Measurements from ENCODE around the gene PAQR5. TPM values are rescaled to one million over a fixed set of nuclear protein-coding genes. Genes with fewer than 3 reads are reported as not detected.

Gene PAQR5
- total RNA-seq, 1 experiment from 2014 or later: 2.3 TPM

- DNase-seq (ENCODE audit: low read depth, low spot score): no peak
- in situ Hi-C loops (cut with HindIII; ENCODE audit: low pct_unique_long_range_greater_than_20kb, low sequenced_read_pairs): no loop called here
These were observed 7.3 kb downstream of the PAQR5 start for GRCh38 chr15:69305933-69306568.

DNA sequence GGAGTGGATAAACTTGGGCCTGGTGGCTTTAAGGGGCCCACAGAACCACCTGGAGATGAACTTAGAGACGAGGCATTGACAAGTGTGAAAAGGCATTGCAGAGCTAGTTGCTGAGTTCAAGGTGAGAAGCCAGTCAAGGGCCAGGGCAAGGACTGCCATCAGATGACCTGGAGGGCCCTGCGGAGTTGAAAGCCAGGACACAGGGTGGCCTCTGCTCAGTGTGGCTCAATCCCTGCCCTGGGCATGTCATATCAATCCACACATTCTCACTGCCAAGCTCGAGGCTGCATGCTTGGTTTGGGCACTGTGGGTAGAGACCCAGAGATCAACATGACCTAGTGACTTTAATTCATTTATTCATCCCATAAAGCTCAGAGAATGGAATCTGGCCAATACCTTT is 9.2 kb downstream of the PAQR5 start:
- DNase-seq (ENCODE audit: low read depth, low spot score): no peak
- in situ Hi-C loops (cut with HindIII; ENCODE audit: low pct_unique_long_range_greater_than_20kb, low sequenced_read_pairs): no loop called here

DNA sequence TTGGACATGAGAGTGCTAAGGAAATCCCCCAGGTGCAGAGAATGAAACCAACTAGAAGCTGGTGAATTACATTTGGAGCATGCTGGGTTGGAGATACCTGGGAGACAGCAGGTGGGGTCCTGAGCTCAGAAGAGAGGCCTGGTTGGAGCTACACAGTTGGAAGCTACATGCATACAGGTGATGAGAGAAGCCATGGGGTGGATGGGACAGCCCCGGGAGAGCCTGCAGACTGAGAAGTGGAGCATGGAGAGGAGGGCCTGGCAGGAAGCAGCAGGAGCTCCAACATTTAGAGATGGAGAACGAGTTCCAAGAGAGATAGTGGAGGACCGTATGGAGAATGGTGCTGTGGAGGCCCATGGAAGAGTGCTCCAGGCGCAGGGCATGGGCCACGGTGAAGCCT is 10.2 kb downstream of the PAQR5 start:
- in situ Hi-C loops (cut with HindIII; ENCODE audit: low pct_unique_long_range_greater_than_20kb, low sequenced_read_pairs): no loop called here
- no peak for DNase-seq (ENCODE audit: low read depth, low spot score)

DNA sequence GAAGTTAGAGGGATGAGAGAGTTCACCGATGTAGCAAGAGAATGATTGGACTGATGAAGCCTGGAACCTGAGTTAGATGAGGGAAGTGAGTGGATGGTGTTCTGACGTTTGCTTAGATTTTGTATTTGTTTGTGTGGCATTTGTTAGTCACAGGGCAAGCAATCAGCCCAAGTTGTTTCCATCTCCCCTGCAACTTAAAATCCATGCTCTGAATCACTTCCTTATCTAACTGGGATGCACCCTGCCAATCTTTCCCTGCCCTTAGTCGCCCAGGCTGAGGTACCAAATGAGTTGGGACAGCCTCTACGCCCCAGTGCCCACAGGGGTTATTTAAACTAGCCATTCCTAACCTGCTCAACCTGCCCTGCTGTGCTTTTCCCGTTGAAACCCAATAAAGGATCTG is 12.6 kb downstream of the PAQR5 start:
- DNase-seq (ENCODE audit: low read depth, low spot score): no peak
- in situ Hi-C loops (cut with HindIII; ENCODE audit: low pct_unique_long_range_greater_than_20kb, low sequenced_read_pairs): no loop called here

DNA sequence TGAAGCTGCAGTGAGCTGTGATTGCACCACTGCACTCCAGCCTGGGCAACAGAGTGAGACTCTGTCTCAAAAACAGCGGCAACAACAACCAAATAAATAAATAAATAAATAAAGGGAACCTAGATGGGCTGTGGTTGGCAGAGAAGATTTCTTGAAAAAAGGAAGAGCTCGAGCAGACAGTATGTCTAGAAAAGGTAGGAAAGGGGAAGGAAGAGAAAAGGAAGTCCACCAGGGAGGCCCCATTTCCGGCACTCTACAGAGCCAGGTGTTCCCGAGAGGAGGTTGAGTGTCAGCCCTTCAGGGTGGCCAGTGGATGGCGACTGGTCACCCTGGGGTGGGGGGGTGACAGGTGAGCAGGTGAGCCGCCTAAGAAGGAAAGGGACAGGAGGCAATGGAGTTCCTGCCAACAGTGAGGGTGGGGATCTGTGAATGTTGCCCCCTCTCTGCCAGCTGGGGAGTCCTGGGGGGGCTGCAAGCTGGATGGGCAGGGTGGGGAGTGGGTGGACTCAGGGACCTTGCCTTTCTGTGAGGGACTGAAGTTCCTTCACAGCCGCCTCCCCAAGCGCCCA is 14.8 kb downstream of the PAQR5 start:
- in situ Hi-C loops (cut with HindIII; ENCODE audit: low pct_unique_long_range_greater_than_20kb, low sequenced_read_pairs): no loop called here
- DNase-seq (ENCODE audit: low read depth, low spot score): no peak

GRCh38 chr15:69314131-69314530 is 15.4 kb downstream of the PAQR5 start:
- in situ Hi-C loops (cut with HindIII; ENCODE audit: low pct_unique_long_range_greater_than_20kb, low sequenced_read_pairs): no loop called here
- DNase-seq (ENCODE audit: low read depth, low spot score): no peak

GRCh38 chr15:69314736-69315135 is 16.0 kb downstream of the PAQR5 start:
- in situ Hi-C loops (cut with HindIII; ENCODE audit: low pct_unique_long_range_greater_than_20kb, low sequenced_read_pairs): no loop called here
- DNase-seq (ENCODE audit: low read depth, low spot score): no peak

DNA sequence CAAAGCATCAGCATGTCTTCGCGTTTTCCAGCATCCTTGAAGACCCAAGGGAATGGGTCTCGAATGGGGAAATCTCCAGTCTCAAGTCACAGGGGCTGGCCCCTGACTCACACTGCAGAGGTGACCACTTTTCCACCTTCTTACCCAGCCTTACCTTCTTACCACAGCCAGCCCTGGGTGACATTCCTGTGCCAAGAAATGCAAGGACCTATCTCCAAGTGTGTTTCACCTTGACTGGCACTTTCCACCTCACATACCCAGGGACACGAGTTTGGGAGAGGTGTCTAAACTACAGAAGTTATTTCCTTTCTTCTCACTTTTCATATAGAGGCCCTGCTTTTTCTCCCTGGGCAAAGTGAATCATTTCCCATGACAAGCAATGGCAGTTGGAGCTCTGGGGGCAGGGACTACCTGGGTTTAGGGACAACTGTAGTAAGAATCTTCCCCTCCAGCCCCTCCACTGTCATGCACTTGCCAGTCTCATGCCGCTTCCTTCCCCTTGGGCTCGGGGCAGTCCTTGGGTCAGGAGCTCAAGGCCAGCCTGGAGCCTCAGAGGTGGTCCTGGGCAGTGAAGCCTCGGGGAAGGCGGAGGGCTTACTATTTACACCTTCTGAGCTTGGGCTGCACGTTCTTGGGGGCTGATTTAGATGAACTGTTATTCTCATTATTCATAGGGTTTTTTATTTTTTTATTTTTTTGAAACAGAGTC is 16.8 kb downstream of the PAQR5 start:
- no peak for DNase-seq (ENCODE audit: low read depth, low spot score)
- in situ Hi-C loops (cut with HindIII; ENCODE audit: low pct_unique_long_range_greater_than_20kb, low sequenced_read_pairs): no loop called here

- in situ Hi-C loops (cut with HindIII; ENCODE audit: low pct_unique_long_range_greater_than_20kb, low sequenced_read_pairs): no loop called here
- no peak for DNase-seq (ENCODE audit: low read depth, low spot score)
These were observed 17.6 kb downstream of the PAQR5 start for GRCh38 chr15:69316291-69316690.

GRCh38 chr15:69317392-69317841 is 18.7 kb downstream of the PAQR5 start:
- DNase-seq (ENCODE audit: low read depth, low spot score): no peak
- in situ Hi-C loops (cut with HindIII; ENCODE audit: low pct_unique_long_range_greater_than_20kb, low sequenced_read_pairs): no loop called here

DNA sequence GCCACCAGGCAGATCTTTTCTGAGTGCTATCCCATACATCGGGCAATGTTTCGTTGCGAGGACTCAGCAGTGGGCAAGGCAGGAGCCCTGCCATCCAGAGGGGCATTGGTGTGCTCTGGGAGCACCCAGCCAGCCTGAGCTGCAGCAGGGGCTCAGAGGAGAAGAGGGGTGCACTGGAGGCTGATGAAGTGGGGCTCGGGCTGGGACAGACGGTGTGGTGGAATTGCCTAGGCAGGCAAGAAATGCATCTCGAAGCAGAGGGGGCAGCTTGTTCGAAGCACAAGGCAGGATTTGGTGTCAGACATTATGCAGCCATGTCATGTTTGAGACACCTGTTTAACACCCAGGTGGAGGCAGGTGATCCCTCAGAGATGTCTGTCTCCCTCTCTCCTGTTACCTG is 19.3 kb downstream of the PAQR5 start:
- no peak for DNase-seq (ENCODE audit: low read depth, low spot score)
- in situ Hi-C loops (cut with HindIII; ENCODE audit: low pct_unique_long_range_greater_than_20kb, low sequenced_read_pairs): no loop called here

DNA sequence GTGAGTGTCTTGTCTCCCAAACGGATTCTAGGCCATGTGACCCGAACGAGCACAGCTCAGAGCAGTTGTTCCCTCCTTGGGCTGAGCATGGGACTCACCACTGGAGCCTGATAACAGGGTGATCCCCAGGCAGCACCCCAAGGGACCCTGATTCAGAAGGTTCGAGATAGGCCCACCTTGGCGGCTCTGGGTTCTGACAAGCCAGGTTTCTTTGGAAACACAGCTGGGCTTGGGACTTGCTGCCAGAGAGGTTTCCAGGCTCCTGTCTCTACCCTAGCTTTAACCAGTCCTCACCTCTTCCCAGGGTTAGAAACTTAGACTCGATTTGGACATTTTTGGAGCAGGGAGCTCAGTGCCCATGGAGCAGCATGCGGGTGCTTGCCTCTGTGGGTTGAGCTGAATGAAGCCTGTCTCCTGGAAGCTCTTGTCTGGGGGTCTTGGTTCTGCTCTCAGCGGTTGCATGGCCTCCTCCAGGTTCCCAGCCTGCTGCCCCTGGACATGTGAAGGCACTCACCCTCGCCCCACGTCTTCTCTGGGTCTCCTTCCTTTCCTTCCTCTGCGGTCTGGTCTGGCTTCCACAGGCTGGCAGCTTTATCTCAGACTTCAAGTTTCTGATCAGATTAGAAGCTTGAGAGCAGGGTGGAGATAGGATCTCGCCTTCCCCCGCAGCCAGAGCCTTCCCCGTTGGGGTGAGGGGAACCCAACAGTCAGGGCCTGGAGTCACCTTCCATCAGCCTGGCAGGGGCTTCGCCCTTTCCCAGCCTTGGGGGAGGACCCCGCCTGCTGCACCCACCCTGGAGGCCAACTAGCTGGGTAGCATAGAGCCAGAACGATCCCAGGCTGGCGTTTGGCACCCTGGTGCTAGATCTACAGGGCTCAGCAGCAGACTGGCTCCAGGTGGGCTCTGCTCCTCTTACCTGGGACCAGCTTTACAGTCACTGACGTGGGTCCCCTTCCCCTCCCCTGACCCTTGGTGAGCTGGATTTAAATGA is 21.0 kb downstream of the PAQR5 start:
- in situ Hi-C loops (cut with HindIII; ENCODE audit: low pct_unique_long_range_greater_than_20kb, low sequenced_read_pairs): no loop called here
- DNase-seq (ENCODE audit: low read depth, low spot score): no peak

DNA sequence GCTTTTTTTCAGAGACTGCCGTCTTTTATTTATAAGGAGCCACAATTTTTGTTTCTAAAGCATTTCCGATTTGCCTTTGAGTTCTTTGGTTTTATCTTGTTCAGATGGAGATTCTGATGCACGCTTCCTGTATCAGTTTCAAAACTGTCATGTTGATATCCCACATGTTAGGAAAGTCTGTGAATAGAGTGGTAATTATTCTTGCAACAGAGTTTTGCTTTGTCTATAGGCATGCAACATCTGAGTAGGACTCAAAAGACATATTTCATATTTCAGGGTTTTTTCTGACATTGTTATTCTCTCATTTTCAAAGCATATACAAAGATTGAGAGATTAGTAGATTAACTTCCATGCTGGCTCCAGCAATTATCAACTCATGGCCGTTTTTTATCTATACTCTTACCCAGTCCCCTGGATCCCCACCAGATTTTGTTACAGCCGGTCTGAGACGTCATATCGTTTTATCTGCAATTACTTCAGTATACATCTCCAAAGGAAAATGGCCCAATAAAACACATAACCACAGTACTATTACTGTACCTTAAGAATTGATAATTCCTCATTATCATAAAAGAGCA is 22.4 kb downstream of the PAQR5 start:
- in situ Hi-C loops (cut with HindIII; ENCODE audit: low pct_unique_long_range_greater_than_20kb, low sequenced_read_pairs): no loop called here
- DNase-seq (ENCODE audit: low read depth, low spot score): peak; percentile 16

GRCh38 chr15:69323893-69324430 is 25.2 kb downstream of the PAQR5 start:
- DNase-seq (ENCODE audit: low read depth, low spot score): no peak
- in situ Hi-C loops (cut with HindIII; ENCODE audit: low pct_unique_long_range_greater_than_20kb, low sequenced_read_pairs): no loop called here

- no peak for DNase-seq (ENCODE audit: low read depth, low spot score)
- in situ Hi-C loops (cut with HindIII; ENCODE audit: low pct_unique_long_range_greater_than_20kb, low sequenced_read_pairs): no loop called here
These were observed 25.9 kb downstream of the PAQR5 start for GRCh38 chr15:69324565-69324964.

- in situ Hi-C loops (cut with HindIII; ENCODE audit: low pct_unique_long_range_greater_than_20kb, low sequenced_read_pairs): no loop called here
- DNase-seq (ENCODE audit: low read depth, low spot score): no peak
These were observed 26.8 kb downstream of the PAQR5 start for GRCh38 chr15:69325456-69325971.

DNA sequence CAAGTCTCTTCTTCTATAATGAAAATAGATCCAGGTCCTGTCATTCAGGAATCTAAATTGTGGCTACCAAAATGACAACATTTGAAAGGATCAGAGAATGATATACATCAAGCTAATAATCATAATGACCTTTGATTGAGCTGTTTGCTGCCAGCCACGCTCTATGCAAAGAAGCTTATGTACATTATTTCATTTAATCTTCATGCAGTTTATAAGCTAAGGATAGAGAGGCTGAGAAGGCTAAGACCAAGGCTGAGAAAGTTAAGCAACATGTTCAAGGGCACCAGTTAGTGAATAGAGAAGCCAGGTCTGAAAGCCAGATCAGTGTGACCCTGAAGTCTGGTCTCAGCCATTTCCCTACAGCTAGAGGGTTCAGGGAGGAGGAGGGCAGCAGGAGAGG is 29.4 kb downstream of the PAQR5 start:
- in situ Hi-C loops (cut with HindIII; ENCODE audit: low pct_unique_long_range_greater_than_20kb, low sequenced_read_pairs): no loop called here
- DNase-seq (ENCODE audit: low read depth, low spot score): no peak
